Activated naive CD4-positive, alpha-beta T cell treated with anti-CD3 and anti-CD28 coated beads, Interleukin-2, amount 50 U/mL, for 24 hours (primary cell): ENCODE data around the gene OXNAD1.

ENCODE experiments used
- H3K27ac Mint-ChIP-seq: one replicate; pipeline ENCODE4 v1.8.0; 2021; ENCODE audit warnings: mild to moderate bottlenecking, mixed read lengths
- H3K27me3 Mint-ChIP-seq: one replicate; pipeline ENCODE4 v1.8.0; 2021; ENCODE audit warnings: mixed read lengths
- H3K36me3 Mint-ChIP-seq: one replicate; pipeline ENCODE4 v1.8.0; 2021; ENCODE audit warnings: mixed read lengths
- H3K4me1 Mint-ChIP-seq: one replicate; pipeline ENCODE4 v1.8.0; 2021; ENCODE audit warnings: mixed read lengths
- H3K4me3 Mint-ChIP-seq: one replicate; pipeline ENCODE4 v1.8.0; 2021; ENCODE audit warnings: mild to moderate bottlenecking, mixed read lengths
- H3K9me3 Mint-ChIP-seq: one replicate; pipeline ENCODE4 v1.8.0; 2021; ENCODE audit warnings: mixed read lengths

OXNAD1 gene

DNA sequence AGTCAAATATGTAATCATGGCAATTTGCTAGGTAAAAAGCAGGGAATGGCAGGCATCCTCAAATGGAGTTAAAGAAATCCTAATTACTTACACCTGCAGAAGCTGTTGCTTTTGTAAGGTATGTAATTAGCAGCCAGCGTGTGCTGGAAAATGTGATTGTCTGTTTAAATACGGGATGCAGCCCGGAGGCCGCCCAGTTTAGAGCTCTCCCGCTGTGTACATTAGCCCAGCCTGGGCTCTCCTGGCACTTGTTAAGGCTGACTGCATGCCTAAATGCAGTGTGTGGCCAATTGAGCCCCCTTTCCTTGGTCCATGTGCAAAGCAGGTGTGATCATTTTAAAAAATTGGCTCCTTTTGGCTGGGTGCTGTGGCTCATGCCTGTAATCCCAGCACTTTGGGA, 9.3 kb upstream of the OXNAD1 start:
- Mint-ChIP-seq H3K4me3 (no peak overlapping the region), H3K27me3 (no peaks in the 10 kb centered on the region), H3K9me3 (no peaks in the 10 kb centered on the region), H3K27ac (no peak overlapping the region), H3K4me1 (peaks cover 19% of the 10 kb centered on the region), H3K36me3 (peaks cover 3% of the 10 kb centered on the region)

DNA sequence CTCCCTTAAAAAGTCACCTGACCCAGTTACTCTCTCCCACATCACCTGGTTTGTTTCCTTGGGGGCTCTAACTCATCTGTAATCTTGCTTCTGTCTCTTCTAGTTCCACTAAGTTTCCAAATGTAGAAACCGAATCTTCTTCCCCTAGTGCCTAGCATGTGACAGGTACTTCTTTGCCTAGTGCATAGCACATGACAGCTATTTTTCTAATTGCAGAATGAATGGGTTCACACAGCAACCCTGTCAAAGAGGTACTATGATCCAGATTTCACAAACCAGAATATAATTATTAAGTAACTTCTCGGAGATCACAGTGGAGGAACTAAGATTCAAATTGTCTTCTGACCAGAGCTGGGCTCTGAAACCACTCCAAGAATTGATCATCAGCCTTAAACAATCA, 7.7 kb upstream of the OXNAD1 start:
- Mint-ChIP-seq H3K27ac (no peak overlapping the region), H3K9me3 (no peaks in the 10 kb centered on the region), H3K36me3 (peaks cover 3% of the 10 kb centered on the region), H3K4me3 (no peak overlapping the region), H3K4me1 (peaks cover 19% of the 10 kb centered on the region), H3K27me3 (no peaks in the 10 kb centered on the region)

DNA sequence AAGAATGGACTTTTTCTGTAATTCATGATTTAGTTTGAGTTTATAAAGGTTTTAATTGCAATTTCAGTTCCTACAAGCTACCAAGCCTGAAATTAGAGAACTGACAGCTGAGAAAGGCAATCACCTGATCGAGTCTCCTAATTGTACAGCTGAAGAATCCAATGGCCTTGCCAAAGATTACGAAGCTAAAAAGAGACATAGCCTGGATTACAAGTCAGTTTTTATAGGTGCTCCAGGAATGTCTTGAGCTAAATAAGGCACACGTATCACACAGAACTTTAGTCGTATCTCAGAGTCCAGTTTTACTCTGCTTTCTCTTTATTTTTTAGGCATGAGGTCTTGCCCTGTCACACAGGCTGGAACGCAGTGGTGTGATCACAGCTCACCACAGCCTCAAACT, 6.8 kb upstream of the OXNAD1 start:
- peaks cover 3% of the 10 kb centered on the region for H3K36me3 Mint-ChIP-seq
- H3K27me3 Mint-ChIP-seq: no peaks in the 10 kb centered on the region
- peaks cover 19% of the 10 kb centered on the region for H3K4me1 Mint-ChIP-seq
- H3K9me3 Mint-ChIP-seq: no peaks in the 10 kb centered on the region
- H3K4me3 Mint-ChIP-seq: no peak overlapping the region
- H3K27ac Mint-ChIP-seq: no peak overlapping the region

DNA sequence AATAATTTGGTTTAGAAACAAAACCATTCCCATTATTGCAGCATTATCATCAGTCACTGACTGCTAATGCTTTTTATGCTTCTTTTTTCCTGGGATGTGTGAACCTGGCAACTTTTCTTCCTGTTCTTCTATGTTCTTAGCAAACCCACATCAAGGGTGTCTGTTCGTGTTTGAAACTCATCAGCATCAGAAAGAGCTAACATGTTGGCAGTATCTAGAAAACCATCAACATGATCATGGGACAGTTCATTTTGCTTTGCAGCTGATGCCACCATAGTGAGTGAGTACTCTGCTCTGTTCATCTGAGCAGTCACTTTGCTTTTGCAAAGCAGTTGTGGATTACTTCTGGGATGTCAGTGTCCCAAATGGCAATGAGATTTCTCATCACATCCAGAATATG, 6.1 kb upstream of the OXNAD1 start:
- Mint-ChIP-seq H3K27me3 (no peaks in the 10 kb centered on the region), H3K4me1 (peaks cover 19% of the 10 kb centered on the region), H3K36me3 (peaks cover 3% of the 10 kb centered on the region), H3K4me3 (no peak overlapping the region), H3K27ac (no peak overlapping the region), H3K9me3 (no peaks in the 10 kb centered on the region)

DNA sequence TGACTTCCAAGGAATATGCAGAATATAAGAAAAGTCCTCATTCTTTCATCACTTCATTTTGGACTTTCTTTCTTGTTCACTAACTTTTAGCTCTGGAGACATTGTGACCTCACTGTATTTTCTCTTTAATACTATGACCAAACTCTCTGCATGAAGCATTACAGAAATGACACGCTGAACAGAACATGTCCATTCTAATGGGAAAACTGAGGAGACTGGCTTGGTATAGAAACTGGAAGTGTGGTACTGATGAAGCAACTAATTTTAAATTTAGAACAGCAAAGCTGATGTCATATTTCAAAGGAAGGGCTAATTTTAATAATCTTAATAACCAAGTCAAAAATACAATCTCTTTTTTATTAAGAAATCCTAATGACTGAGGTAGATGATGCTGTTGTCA, 5.0 kb upstream of the OXNAD1 start:
- no peaks in the 10 kb centered on the region for H3K27me3 Mint-ChIP-seq
- H3K27ac Mint-ChIP-seq: no peak overlapping the region
- H3K4me1 Mint-ChIP-seq: peaks cover 20% of the 10 kb centered on the region
- H3K36me3 Mint-ChIP-seq: peaks cover 7% of the 10 kb centered on the region
- H3K9me3 Mint-ChIP-seq: no peaks in the 10 kb centered on the region
- no peak overlapping the region for H3K4me3 Mint-ChIP-seq

DNA sequence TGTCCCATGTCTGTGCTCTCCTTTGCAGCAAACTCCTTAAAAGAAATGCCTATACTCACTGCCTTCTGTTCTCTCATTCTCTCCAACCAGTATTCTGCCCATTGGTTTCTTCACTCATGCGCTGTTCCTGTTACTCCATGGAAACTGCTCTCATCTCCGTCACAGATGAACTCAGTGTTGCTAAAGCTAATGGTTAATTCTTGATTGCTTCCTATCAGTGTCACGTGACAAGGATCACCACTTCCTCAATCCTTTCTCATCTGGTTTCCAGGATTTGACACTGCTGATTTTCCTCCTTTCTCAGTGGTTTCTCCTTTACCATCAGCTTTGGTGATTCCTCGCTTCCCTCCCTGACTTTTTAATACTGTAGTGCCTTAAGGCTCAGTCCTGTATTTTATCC, 2.8 kb upstream of the OXNAD1 start:
- no peaks in the 10 kb centered on the region for H3K27me3 Mint-ChIP-seq
- H3K36me3 Mint-ChIP-seq: peaks cover 7% of the 10 kb centered on the region
- no peak overlapping the region for H3K27ac Mint-ChIP-seq
- no peaks in the 10 kb centered on the region for H3K9me3 Mint-ChIP-seq
- H3K4me3 Mint-ChIP-seq: no peak overlapping the region
- peaks cover 33% of the 10 kb centered on the region for H3K4me1 Mint-ChIP-seq

DNA sequence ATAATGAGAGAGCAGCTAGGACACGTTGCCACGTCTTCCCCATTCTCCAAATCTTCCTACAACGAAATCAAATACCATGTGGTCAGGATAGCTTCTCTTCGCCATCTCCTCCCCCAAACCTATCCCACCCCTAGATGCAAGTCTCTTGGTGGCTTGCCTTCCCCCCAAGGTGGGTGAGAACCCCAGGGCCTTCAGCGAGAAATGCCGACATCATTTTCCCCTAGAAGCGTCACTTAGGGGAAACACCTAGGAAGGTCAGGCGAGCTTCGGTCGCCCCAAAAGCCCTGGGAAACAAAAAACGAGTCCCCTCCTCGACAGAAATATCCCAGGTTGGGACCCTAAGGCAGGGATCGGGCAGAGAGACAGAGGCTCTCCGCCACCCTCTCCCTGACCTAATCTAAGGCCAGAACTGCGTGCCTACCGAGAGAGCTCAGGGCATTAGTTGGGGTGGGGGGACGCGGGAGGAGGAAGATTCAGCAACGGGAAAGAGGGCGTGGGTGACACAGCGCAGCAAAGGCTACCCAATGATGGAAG, 771 bp upstream of the OXNAD1 start:
- no peaks in the 10 kb centered on the region for H3K27me3 Mint-ChIP-seq
- peaks cover 41% of the 10 kb centered on the region for H3K4me1 Mint-ChIP-seq
- H3K4me3 Mint-ChIP-seq: peak overlapping the region; percentile 95
- peaks cover 7% of the 10 kb centered on the region for H3K36me3 Mint-ChIP-seq
- peak overlapping the region; percentile 99 for H3K27ac Mint-ChIP-seq
- H3K9me3 Mint-ChIP-seq: no peaks in the 10 kb centered on the region

DNA sequence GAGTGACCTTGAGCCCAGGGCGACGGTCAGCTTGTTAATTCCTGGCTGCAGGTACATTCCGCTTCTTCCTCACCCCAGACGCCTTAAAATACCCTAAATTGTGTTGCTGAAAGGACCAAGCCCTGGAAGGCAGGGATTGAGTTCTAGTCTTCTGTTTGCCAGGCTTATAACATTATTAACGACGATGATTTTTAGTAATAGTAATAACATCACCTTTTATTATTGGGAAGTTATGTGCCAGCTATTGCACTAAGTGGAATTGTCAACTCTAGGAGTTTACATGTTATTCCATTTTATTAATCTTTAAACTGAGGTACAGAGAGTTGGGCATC, 409 bp downstream of the OXNAD1 start:
- peaks cover 41% of the 10 kb centered on the region for H3K4me1 Mint-ChIP-seq
- H3K27me3 Mint-ChIP-seq: no peaks in the 10 kb centered on the region
- peaks cover 9% of the 10 kb centered on the region for H3K36me3 Mint-ChIP-seq
- no peaks in the 10 kb centered on the region for H3K9me3 Mint-ChIP-seq
- H3K4me3 Mint-ChIP-seq: peak overlapping the region; percentile 95
- H3K27ac Mint-ChIP-seq: peak overlapping the region; percentile 99

DNA sequence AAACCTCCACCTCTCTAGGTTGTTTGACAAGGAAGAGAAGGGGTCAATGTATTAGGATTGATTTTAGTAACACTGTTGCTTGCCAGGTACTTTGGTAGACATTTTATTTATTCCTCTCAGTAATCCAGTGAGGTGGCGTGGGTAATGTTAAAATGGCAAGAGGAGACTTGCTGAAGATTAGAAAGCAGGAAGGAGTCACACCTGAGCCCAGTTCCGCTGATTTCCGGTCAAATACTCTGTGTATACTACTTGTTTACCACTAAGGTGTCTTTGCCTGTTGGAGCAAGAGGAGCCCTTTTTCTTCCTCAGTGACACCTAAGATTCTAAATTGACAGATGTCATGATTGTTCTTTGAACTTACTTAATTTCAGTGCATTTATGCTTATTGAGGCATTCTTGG, 1.7 kb downstream of the OXNAD1 start:
- peak overlapping the region; percentile 90 for H3K27ac Mint-ChIP-seq

DNA sequence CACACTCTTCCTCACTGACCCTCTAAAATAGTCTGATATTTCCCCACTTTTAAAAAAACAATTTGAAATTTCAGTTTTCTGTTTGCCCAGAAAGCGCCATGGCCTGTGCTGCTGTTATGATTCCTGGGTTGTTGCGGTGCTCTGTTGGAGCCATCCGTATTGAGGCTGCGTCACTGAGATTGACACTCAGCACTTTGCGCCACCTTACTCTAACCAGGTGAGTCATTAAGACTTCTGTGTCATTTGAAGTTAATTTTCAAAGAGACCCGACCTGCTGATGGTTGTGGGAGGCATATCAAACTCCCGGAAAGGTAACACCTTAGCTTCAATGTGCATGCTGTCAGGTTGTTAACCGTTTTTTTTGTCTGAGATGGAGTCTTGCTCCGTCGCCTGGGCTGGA, 5.8 kb downstream of the OXNAD1 start:
- Mint-ChIP-seq H3K36me3 (peaks cover 14% of the 10 kb centered on the region), H3K4me3 (no peak overlapping the region), H3K27me3 (no peaks in the 10 kb centered on the region), H3K9me3 (no peaks in the 10 kb centered on the region), H3K27ac (no peak overlapping the region), H3K4me1 (peaks cover 38% of the 10 kb centered on the region)

More for the DNA sequence above, 1.7 kb downstream of the OXNAD1 start:
- Mint-ChIP-seq H3K4me3 (peak overlapping the region; percentile 95), H3K36me3 (peaks cover 16% of the 10 kb centered on the region), H3K27me3 (no peaks in the 10 kb centered on the region), H3K9me3 (no peaks in the 10 kb centered on the region), H3K4me1 (peaks cover 46% of the 10 kb centered on the region)

DNA sequence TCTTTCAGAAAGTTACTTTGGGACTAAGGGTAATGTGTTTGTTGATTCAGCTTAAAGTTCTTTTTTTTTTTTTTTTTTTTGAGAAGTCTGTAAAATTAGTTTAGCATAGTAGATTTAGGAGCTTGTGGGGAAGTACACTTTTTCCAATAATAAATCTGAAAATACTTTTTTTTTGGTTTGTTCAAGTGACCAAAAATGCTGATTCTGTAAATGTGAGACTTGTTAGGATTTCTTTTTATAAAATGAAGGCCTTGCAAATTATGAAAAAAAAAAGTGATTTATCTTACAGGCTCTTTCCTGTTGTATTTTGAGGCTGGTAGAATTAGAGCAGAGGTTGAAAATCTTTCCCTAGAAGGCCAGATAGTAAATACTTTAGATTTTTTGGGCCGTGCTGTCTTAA, 7.6 kb downstream of the OXNAD1 start:
- H3K27me3 Mint-ChIP-seq: no peaks in the 10 kb centered on the region
- H3K4me3 Mint-ChIP-seq: no peak overlapping the region
- peaks cover 20% of the 10 kb centered on the region for H3K4me1 Mint-ChIP-seq
- H3K36me3 Mint-ChIP-seq: peaks cover 17% of the 10 kb centered on the region
- H3K9me3 Mint-ChIP-seq: no peaks in the 10 kb centered on the region
- no peak overlapping the region for H3K27ac Mint-ChIP-seq

DNA sequence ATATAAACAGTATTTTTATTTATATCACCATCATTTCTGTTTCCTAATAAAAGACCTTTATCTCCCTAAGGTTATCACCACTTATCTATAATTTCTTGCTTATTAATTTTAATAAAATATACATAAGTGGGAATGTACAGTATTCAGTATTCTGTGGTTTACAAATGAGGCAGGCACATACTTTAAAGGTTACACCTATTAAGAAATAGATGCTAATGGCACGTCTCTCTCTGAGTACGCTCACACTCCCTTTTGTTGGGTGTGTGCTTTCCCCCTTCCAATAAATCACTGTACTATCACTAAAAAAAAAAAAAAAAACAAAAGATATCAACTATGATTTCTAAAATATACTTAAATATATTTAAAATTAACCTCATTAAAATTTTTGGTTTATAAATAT, 8.9 kb downstream of the OXNAD1 start:
- H3K9me3 Mint-ChIP-seq: no peaks in the 10 kb centered on the region
- peaks cover 22% of the 10 kb centered on the region for H3K36me3 Mint-ChIP-seq

DNA sequence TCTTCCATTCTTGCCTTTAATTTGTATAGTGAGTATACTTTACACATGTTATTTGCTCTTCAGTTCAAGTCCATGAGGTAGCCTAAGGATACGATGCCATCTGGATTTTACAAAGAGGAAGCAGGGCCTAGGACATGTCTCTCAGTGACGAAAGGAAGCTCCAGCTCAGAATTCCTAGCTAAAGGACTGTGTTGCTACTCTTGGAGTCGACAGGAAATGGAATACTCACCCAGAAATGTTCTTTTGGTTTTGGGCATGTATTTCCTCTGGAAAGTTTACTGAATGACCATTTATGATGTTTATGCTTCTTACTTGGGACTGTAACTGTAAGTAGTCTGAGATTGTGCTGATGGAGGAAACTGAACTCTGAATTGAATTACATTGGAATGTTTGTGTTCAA, 12.5 kb downstream of the OXNAD1 start:
- Mint-ChIP-seq H3K36me3 (peaks cover 15% of the 10 kb centered on the region), H3K9me3 (no peaks in the 10 kb centered on the region), H3K4me3 (no peak overlapping the region), H3K4me1 (peaks cover 5% of the 10 kb centered on the region), H3K27me3 (no peaks in the 10 kb centered on the region), H3K27ac (no peak overlapping the region)

More for the DNA sequence above, 8.9 kb downstream of the OXNAD1 start:
- H3K27ac Mint-ChIP-seq: no peak overlapping the region
- H3K4me3 Mint-ChIP-seq: no peak overlapping the region
- peaks cover 11% of the 10 kb centered on the region for H3K4me1 Mint-ChIP-seq
- H3K27me3 Mint-ChIP-seq: no peaks in the 10 kb centered on the region

DNA sequence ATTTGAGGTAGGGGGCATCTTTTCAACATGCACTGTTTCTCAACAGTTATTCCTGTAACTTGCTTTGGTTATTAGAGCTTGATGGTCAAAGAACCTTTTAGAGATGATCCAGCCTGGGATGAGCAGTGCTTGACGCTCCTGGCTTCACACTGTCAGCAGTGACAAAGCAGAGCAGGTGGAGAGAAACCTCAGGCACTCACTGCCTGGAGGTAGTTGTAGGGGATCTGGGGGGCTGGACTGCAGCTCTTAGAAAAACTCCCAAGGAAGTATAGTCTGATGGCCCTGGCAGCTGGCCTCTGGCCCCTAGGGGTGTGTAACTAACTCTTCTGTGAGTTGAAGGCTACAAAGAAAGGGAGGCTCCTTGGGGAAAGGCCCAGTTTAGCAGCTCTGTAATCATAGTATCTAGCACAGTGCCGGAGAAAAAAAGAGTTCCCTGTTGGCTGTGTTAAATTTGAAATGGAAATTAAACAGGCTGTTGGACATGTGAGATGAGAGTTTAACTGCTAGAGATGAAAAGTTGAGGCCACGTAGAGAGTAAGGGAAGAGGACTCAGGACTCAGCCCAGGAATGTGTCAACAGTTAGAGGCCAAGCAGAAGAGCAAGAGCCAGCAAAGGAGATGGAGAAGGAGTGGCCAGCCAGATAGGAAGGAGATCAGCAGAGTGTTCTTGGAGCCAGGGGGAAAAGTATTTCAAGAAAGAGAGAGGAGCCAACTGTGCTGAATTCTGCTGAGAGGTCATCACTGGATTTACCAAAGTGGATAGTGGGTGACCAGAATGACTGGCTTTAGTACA, 14.2 kb downstream of the OXNAD1 start:
- H3K4me3 Mint-ChIP-seq: no peak overlapping the region
- H3K36me3 Mint-ChIP-seq: peaks cover 24% of the 10 kb centered on the region
- H3K4me1 Mint-ChIP-seq: peaks cover 18% of the 10 kb centered on the region
- H3K9me3 Mint-ChIP-seq: no peaks in the 10 kb centered on the region
- no peak overlapping the region for H3K27ac Mint-ChIP-seq
- H3K27me3 Mint-ChIP-seq: no peaks in the 10 kb centered on the region

DNA sequence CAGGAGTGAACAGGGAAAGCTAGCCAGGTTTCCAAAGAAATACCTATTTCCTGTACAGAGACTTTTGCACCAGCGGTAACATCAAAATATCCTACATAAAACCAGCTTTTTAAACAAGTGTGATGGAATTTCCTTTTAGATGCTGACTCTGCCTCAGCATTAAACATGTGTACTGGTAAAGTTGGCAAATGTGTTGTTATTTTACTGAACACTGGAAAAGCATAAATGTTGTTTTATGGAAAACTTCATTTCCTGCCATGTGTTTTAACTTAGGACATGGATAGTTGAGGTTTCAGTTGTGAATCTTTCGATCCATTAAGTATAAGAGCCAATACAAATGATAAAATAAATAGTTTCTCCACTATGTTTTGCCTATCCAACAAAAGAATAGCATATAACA, 15.7 kb downstream of the OXNAD1 start:
- Mint-ChIP-seq H3K27ac (no peak overlapping the region), H3K36me3 (peaks cover 24% of the 10 kb centered on the region), H3K4me1 (peaks cover 33% of the 10 kb centered on the region), H3K4me3 (no peak overlapping the region), H3K27me3 (no peaks in the 10 kb centered on the region), H3K9me3 (no peaks in the 10 kb centered on the region)

DNA sequence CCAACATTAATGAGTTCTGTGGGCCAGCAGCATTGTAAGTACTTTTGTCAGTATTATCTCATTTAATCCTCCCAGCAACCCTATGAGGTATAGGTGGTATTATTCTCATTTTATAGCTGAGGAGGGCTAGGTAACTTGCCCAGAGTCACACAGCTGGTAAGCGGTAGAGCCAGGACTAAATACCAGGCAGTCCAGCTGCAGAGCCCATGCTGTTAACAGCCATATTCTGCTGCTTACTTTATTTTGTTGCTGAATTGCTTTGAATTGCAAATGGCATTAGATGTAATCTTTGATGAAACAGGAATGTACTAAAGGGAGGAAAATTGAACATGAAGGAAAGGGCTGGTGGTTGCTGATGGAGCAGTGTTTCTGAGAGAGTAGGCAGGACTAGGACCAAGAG, 19.6 kb downstream of the OXNAD1 start:
- Mint-ChIP-seq H3K36me3 (peaks cover 17% of the 10 kb centered on the region), H3K27me3 (no peaks in the 10 kb centered on the region), H3K4me3 (peak overlapping the region; percentile 88), H3K9me3 (no peaks in the 10 kb centered on the region), H3K27ac (peak overlapping the region; percentile 93), H3K4me1 (peaks cover 72% of the 10 kb centered on the region)

DNA sequence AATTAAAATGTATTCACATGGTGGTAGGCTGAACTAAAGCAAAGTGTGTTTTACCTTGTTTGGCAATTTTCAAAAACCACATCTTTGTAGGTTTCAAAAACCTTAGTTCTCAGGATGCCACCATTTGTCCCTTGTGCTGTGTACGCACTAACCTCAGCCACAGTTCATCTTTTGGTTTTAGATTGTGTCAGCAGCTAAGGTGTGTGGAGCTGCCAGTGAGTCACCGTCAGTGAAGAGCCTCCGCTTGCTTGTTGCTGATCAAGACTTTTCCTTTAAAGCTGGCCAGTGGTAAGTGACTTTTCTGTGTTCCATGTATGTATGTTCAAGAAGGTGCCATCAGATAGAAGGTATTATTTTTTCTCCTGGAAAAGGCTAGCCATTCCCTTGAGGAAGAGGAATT, 21.1 kb downstream of the OXNAD1 start:
- Mint-ChIP-seq H3K9me3 (no peaks in the 10 kb centered on the region), H3K27ac (peak overlapping the region; percentile 93), H3K36me3 (peaks cover 17% of the 10 kb centered on the region), H3K4me1 (peaks cover 87% of the 10 kb centered on the region), H3K27me3 (no peaks in the 10 kb centered on the region), H3K4me3 (peak overlapping the region; percentile 88)
